Caco-2 (cell line): Measurements from ENCODE around the gene MARS1. TPM values are rescaled to one million over a fixed set of nuclear protein-coding genes. Genes with fewer than 3 reads are reported as not detected.

Experiments used
- BruUV-seq: library from RNA; stranded (reverse); fragments of 400-500 nt; replicated peaks from 2 replicates; lab custom pipeline; 2021; lab: Mats Ljungman, UMichigan
- CTCF ChIA-PET: fragments of 300-600 bp; sonication (Branson Sonifier 250); formaldehyde crosslinking; loops from one replicate; lab custom pipeline; 2022; ENCODE audit warnings: antibody characterized with exemption; lab: Charles Lee
- POLR2A ChIA-PET: fragments of 300-600 bp; sonication (Branson Sonifier 250); formaldehyde crosslinking; loops from one replicate; lab custom pipeline; 2022; ENCODE audit warnings: antibody characterized with exemption; lab: Charles Lee
- DNase-seq, 2 experiments: peaks; one replicate each; pipeline versions ENCODE4 v3.0.0 to v3.0.0-alpha.2; 2020 to 2022
- H3K27me3 ChIP-seq: replicated peaks from 2 replicates; pipeline ENCODE4 v1.6.0; 2011; ENCODE audit warnings: low read length; ENCODE audit not compliant: control insufficient read depth, insufficient read depth
- H3K36me3 ChIP-seq: 2 replicates; pipeline ENCODE4 v1.5.1; 2011; ENCODE audit warnings: low read length; ENCODE audit not compliant: control insufficient read depth, insufficient read depth
- H3K4me1 ChIP-seq: fragments of 250-450 bp; sonication (Bioruptor Pico); 2 replicates; pipeline ENCODE4 v1.5.1; 2020; ENCODE audit warnings: mild to moderate bottlenecking
- H3K4me3 ChIP-seq: 2 replicates; pipeline ENCODE4 v1.5.1; 2011; ENCODE audit warnings: low read depth, mild to moderate bottlenecking, control low read depth, low read length
- H3K9me3 ChIP-seq: fragments of 250-450 bp; sonication (Bioruptor Pico); 2 replicates; pipeline ENCODE4 v1.5.1; 2020; ENCODE audit warnings: mild to moderate bottlenecking, moderate library complexity
- H3K27ac Mint-ChIP-seq: one replicate; pipeline ENCODE4 v1.8.0; 2022; ENCODE audit warnings: mixed read lengths; ENCODE audit not compliant: unreplicated experiment
- H3K27me3 Mint-ChIP-seq: one replicate; pipeline ENCODE4 v1.8.0; 2022; ENCODE audit warnings: mixed read lengths; ENCODE audit not compliant: insufficient read depth, unreplicated experiment
- H3K36me3 Mint-ChIP-seq: one replicate; pipeline ENCODE4 v1.8.0; 2022; ENCODE audit warnings: mild to moderate bottlenecking, mixed read lengths; ENCODE audit not compliant: insufficient read depth, unreplicated experiment
- H3K4me1 Mint-ChIP-seq: one replicate; pipeline ENCODE4 v1.8.0; 2022; ENCODE audit warnings: low read depth, mixed read lengths; ENCODE audit not compliant: unreplicated experiment
- H3K4me3 Mint-ChIP-seq: one replicate; pipeline ENCODE4 v1.8.0; 2022; ENCODE audit warnings: mild to moderate bottlenecking, moderate library complexity, mixed read lengths; ENCODE audit not compliant: unreplicated experiment
- H3K9me3 Mint-ChIP-seq: one replicate; pipeline ENCODE4 v1.8.0; 2022; ENCODE audit warnings: mixed read lengths; ENCODE audit not compliant: unreplicated experiment
- CTCF ChIP-seq, 2 experiments: fragments of 200-600 bp in 1 of 2; IDR thresholded peaks; 1 replicate in 1 of 2; 2 replicates in 1 of 2; pipeline versions ENCODE4 v1.5.1 to v1.8.0; 2011 to 2022; ENCODE audit warnings: antibody characterized with exemption in 1 of 2, control low read depth in 1 of 2, inconsistent platforms in 1 of 2, low read depth in 1 of 2, low read length in 1 of 2, mild to moderate bottlenecking in 1 of 2, moderate library complexity in 1 of 2; ENCODE audit not compliant: insufficient read depth in 1 of 2, severe bottlenecking in 1 of 2, unreplicated experiment in 1 of 2
- intact Hi-C: fragments of 100-400 bp; cut with micrococcal nuclease; formaldehyde crosslinking; loops from one replicate; pipeline ENCODE4 v1.10.0; 2022; ENCODE audit not compliant: unreplicated experiment
- total RNA-seq: library from RNA; stranded (reverse); gene quantifications from 2 replicates; pipeline ENCODE4 v1.2.3, GENCODE V29; 2022

Gene MARS1
- total RNA-seq, 1 experiment from 2014 or later: 583 TPM

DNA sequence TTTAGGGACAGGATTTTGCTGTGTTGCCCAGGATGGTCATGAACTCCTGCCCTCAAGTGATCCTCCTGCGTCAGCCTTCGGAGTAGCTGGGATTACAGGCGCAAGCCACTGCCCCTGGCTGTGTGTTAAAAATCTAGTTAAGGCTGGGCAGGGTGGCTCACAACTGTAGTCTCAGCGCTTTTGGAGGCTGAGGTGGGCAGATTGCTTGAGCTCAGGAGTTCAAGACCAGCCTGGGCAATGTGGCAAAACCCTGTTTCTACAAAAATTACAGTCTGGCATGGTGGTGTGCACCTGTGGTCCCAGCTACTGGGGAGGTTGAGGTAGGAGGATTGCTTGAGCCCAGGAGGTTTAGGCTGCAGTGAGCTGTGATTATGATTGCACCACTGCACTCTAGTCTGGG is 23.3 kb downstream of the MARS1 start:
- no peak overlapping the region for H3K4me3 Mint-ChIP-seq
- no peak overlapping the region for H3K4me3 ChIP-seq
- no peaks in the 10 kb centered on the region for H3K27me3 ChIP-seq
- no peak for DNase-seq
- H3K36me3 ChIP-seq: peaks cover under 1% of the 10 kb centered on the region; the same call in 1 of the 2 replicates
- peaks cover 91% of the 10 kb centered on the region for H3K36me3 Mint-ChIP-seq
- TF ChIP-seq CTCF (IDR thresholded peaks at IDR 0.05; ENCODE audit: insufficient read depth in 1 of 2, low read depth in 1 of 2, low read length in 1 of 2, severe bottlenecking in 1 of 2, unreplicated experiment in 1 of 2): no peak
- no peaks in the 10 kb centered on the region for H3K9me3 ChIP-seq
- POLR2A ChIA-PET: no interaction called here
- H3K27me3 Mint-ChIP-seq: no peaks in the 10 kb centered on the region
- intact Hi-C loops: no loop called here
- H3K9me3 Mint-ChIP-seq: no peaks in the 10 kb centered on the region
- H3K4me1 Mint-ChIP-seq: no peaks in the 10 kb centered on the region
- no peak overlapping the region for H3K27ac Mint-ChIP-seq
- H3K4me1 ChIP-seq: no peaks in the 10 kb centered on the region
- BruUV-seq: no TSS peak
- CTCF ChIA-PET: interaction anchor here (0.6 kb wide), 1 partner anchor 247 kb away, joined by 3 read pairs; no protein-coding TSS in a partner anchor

- no TSS peak for BruUV-seq
- H3K9me3 ChIP-seq: no peaks in the 10 kb centered on the region
- H3K4me1 ChIP-seq: no peaks in the 10 kb centered on the region
- ChIA-PET POLR2A (interaction anchor here (0.6 kb wide), 1 partner anchor 92 kb away, joined by 3 read pairs; no protein-coding TSS in a partner anchor), CTCF (interaction anchor here (0.6 kb wide), 1 partner anchor 247 kb away, joined by 3 read pairs; no protein-coding TSS in a partner anchor)
- Mint-ChIP-seq H3K4me3 (no peak overlapping the region), H3K9me3 (no peaks in the 10 kb centered on the region), H3K36me3 (peaks cover 91% of the 10 kb centered on the region), H3K4me1 (peaks cover 2% of the 10 kb centered on the region), H3K27me3 (no peaks in the 10 kb centered on the region), H3K27ac (no peak overlapping the region)
- no peak for DNase-seq
- H3K4me3 ChIP-seq: no peak overlapping the region
- no peaks in the 10 kb centered on the region for H3K27me3 ChIP-seq
- H3K36me3 ChIP-seq: peaks cover 1% of the 10 kb centered on the region; the same call in 1 of the 2 replicates
- intact Hi-C loops: no loop called here
- no peak for TF ChIP-seq CTCF (IDR thresholded peaks at IDR 0.05; ENCODE audit: insufficient read depth in 1 of 2, low read depth in 1 of 2, low read length in 1 of 2, severe bottlenecking in 1 of 2, unreplicated experiment in 1 of 2)
Measured at GRCh38 chr12:57511588-57512325, 23.9 kb downstream of the MARS1 start.

DNA sequence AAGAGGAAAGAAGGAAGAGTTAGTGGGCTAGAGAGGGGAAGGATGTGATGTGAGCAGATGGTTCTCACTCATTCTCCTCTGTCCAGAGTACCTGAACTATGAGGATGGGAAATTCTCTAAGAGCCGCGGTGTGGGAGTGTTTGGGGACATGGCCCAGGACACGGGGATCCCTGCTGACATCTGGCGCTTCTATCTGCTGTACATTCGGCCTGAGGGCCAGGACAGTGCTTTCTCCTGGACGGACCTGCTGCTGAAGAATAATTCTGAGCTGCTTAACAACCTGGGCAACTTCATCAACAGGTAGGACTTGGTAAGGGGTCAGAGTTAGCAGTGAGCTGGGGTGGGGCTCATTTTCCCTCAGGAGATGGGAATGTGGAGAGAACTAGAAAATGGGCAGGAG is 24.8 kb downstream of the MARS1 start:
- H3K36me3 ChIP-seq: peaks cover 4% of the 10 kb centered on the region
- H3K4me3 ChIP-seq: no peak overlapping the region
- TF ChIP-seq CTCF (IDR thresholded peaks at IDR 0.05; ENCODE audit: insufficient read depth in 1 of 2, low read depth in 1 of 2, low read length in 1 of 2, severe bottlenecking in 1 of 2, unreplicated experiment in 1 of 2): no peak
- ChIA-PET POLR2A (no interaction called here), CTCF (no interaction called here)
- Mint-ChIP-seq H3K27me3 (no peaks in the 10 kb centered on the region), H3K27ac (no peak overlapping the region), H3K9me3 (no peaks in the 10 kb centered on the region), H3K4me1 (peaks cover 7% of the 10 kb centered on the region), H3K4me3 (no peak overlapping the region), H3K36me3 (peaks cover 100% of the 10 kb centered on the region)
- BruUV-seq: no TSS peak
- H3K27me3 ChIP-seq: no peaks in the 10 kb centered on the region
- intact Hi-C loops: no loop called here
- H3K4me1 ChIP-seq: no peaks in the 10 kb centered on the region
- H3K9me3 ChIP-seq: no peaks in the 10 kb centered on the region
- no peak for DNase-seq
